ENCODE data around the gene TNIP1. TPM values are rescaled to one million over a fixed set of nuclear protein-coding genes. Genes with fewer than 3 reads are reported as not detected.

Gene TNIP1
- total RNA-seq, 2 donors from 2014 or later = 51.3 to 52.2 TPM

DNA sequence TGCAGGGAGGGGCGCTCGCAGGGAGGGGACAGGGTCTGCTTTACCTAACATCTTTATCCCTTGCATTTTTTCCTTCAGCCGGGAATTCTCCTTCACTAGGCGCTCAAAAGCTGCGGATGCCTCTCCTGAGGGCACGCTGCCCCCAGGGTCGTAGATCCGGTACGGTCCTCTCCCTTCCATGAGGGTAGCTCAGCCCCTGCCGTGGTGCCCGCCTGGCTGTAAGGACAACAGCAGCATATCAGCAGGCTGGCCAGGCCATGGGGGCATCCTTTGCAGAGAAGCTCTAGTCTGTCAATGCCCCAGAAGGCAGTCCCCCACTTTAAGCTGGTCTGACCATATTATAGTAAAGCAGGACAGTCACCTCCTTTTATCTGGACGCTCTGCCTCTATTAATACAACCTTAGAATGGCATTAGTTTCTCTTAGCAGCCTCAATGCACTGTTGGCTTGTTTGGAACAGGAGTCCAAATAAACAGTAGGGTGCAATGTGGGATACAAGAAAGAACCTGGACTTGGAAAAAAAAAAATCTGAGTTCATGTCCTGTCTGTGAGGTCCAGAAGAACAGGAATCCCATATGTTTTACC, 15.8 kb downstream of the TNIP1 start:
- Histone ChIP-seq H3K4me1 (ENCODE audit: control insufficient read depth, insufficient read depth, low read length) (peaks cover 2% of the 10 kb centered on the region), H3K27ac (ENCODE audit: low read depth, low read length) (no peak overlapping the region), H3K36me3 (ENCODE audit: control insufficient read depth, insufficient read depth, low read length) (peaks cover 19% of the 10 kb centered on the region), H3K4me3 (ENCODE audit: low read length) (no peak overlapping the region), H3K27me3 (ENCODE audit: control insufficient read depth, insufficient read depth, low read length, poor library complexity, severe bottlenecking) (no peaks in the 10 kb centered on the region), H3K9ac (ENCODE audit: extremely low read depth, low read length, poor library complexity, severe bottlenecking) (no peak overlapping the region), H3K9me3 (ENCODE audit: control insufficient read depth, low read length) (no peaks in the 10 kb centered on the region)
- H3K27ac Mint-ChIP-seq = no peak overlapping the region
- 95% methylated on average over 9 to 12 of the region's 12 CpGs for WGBS, 2 experiments (ENCODE audit: insufficient coverage in 1 of 2, insufficient read length in 1 of 2)
- peaks cover 37% of the 10 kb centered on the region for H3K36me3 Mint-ChIP-seq (ENCODE audit: low read depth)
- H3K4me1 Mint-ChIP-seq = peaks cover 2% of the 10 kb centered on the region
- DNase-seq = no peak
- peaks cover 3% of the 10 kb centered on the region for H3K9me3 Mint-ChIP-seq
- TF ChIP-seq, protein P1, sequence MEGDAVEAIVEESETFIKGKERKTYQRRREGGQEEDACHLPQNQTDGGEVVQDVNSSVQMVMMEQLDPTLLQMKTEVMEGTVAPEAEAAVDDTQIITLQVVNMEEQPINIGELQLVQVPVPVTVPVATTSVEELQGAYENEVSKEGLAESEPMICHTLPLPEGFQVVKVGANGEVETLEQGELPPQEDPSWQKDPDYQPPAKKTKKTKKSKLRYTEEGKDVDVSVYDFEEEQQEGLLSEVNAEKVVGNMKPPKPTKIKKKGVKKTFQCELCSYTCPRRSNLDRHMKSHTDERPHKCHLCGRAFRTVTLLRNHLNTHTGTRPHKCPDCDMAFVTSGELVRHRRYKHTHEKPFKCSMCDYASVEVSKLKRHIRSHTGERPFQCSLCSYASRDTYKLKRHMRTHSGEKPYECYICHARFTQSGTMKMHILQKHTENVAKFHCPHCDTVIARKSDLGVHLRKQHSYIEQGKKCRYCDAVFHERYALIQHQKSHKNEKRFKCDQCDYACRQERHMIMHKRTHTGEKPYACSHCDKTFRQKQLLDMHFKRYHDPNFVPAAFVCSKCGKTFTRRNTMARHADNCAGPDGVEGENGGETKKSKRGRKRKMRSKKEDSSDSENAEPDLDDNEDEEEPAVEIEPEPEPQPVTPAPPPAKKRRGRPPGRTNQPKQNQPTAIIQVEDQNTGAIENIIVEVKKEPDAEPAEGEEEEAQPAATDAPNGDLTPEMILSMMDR (conservative IDR thresholded peaks at IDR 0.05) = no peak
- no peaks in the 10 kb centered on the region for H3K27me3 Mint-ChIP-seq (ENCODE audit: insufficient read depth)
- no peak overlapping the region for H3K4me3 Mint-ChIP-seq

DNA sequence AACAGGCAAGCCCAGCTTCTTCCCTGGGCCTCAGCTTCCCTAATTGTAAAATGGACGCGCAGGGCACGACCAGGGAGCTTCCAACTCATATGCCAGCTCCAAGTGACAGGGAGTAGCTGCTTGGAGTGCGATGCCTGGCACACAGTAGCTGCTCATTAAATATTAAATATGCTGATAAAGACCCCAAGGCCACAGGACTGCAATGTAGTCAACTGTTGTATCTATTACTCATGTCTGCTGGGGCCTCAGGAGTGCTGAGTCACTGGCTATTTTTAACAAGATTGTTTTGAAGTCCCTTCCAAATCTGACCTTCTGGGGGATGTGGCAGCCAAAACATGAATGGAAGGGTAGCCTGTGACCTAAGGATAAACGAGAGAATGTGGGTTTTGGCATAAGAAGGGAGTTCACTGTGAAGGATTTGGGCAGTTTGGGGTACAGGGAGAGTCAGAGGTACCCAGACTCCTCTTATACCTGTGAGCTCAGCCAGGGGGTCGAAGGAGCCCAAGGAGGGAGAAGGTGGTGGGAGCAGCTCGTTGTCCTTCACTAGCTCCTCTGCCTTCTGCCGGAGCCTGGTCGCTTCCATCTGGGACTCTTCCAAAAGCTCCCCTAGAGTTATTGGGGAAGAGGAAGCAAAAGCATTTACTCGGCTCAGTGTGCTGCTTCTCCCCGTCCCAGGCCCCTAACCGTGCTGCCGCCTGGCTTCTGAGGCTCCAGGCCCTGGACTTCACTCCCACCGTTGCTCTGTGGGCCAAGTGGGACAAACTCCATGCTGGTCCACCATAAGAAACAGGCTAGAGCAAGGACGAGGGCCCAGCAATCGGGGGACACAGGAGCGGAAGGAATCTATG, 17.5 kb downstream of the TNIP1 start:
- H3K27ac Mint-ChIP-seq = peak overlapping the region; percentile 89
- Histone ChIP-seq H3K9me3 (ENCODE audit: control insufficient read depth, low read length) (no peaks in the 10 kb centered on the region), H3K36me3 (ENCODE audit: control insufficient read depth, insufficient read depth, low read length) (peaks cover 27% of the 10 kb centered on the region), H3K27ac (ENCODE audit: low read depth, low read length) (no peak overlapping the region), H3K9ac (ENCODE audit: extremely low read depth, low read length, poor library complexity, severe bottlenecking) (no peak overlapping the region), H3K4me3 (ENCODE audit: low read length) (no peak overlapping the region), H3K4me1 (ENCODE audit: control insufficient read depth, insufficient read depth, low read length) (no peaks in the 10 kb centered on the region), H3K27me3 (ENCODE audit: control insufficient read depth, insufficient read depth, low read length, poor library complexity, severe bottlenecking) (no peaks in the 10 kb centered on the region)
- no peaks in the 10 kb centered on the region for H3K4me1 Mint-ChIP-seq
- H3K36me3 Mint-ChIP-seq (ENCODE audit: low read depth) = peaks cover 39% of the 10 kb centered on the region
- peaks cover 3% of the 10 kb centered on the region for H3K9me3 Mint-ChIP-seq
- H3K27me3 Mint-ChIP-seq (ENCODE audit: insufficient read depth) = no peaks in the 10 kb centered on the region
- TF ChIP-seq, protein P1 (conservative IDR thresholded peaks at IDR 0.05) = no peak
- 92 to 93% methylated on average over 13 to 17 of the region's 17 CpGs for WGBS, 2 experiments (ENCODE audit: insufficient coverage in 1 of 2, insufficient read length in 1 of 2)
- no peak for DNase-seq
- H3K4me3 Mint-ChIP-seq = no peak overlapping the region

DNA sequence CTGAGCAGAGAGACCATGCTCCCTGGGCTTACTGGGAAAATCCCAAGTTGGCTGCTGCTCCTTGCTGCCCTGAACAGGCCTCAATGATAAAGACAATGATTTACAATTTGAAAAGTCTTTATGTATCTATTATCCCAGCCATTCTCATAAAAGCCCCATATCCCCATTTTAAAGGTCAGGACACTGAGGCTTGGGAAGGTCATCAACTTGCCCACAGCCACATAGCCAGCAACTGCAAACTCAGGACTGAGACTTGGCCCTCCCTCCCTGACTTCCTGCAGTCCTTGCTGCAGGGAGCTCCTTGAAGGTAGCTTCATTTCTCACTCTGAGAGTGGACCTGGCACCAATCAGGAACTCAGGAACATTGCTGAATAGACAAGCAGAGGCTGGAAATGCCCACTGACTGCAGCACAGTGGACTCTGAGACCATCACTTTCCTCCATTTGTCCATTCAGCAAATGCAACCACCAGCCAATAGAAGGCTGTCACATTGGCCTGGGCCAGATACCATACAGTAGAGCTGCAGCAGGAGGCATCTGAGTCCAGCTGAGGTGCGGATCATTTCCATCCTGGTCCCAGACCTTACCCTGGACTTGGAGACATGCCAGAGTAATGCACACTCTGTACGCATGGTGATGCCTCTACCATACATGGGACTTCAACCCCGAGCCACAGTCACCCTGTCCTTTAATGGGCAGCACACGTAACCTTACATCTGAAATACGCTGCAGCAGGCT, 18.3 kb downstream of the TNIP1 start:
- Mint-ChIP-seq H3K4me1 (no peaks in the 10 kb centered on the region), H3K9me3 (no peaks in the 10 kb centered on the region), H3K36me3 (ENCODE audit: low read depth) (peaks cover 31% of the 10 kb centered on the region), H3K27me3 (ENCODE audit: insufficient read depth) (no peaks in the 10 kb centered on the region), H3K27ac (no peak overlapping the region), H3K4me3 (no peak overlapping the region)
- H3K4me3 ChIP-seq (ENCODE audit: low read length) = no peak overlapping the region
- TF ChIP-seq, protein P1 (conservative IDR thresholded peaks at IDR 0.05) = no peak
- no peaks in the 10 kb centered on the region for H3K4me1 ChIP-seq (ENCODE audit: control insufficient read depth, insufficient read depth, low read length)
- DNase-seq = no peak
- WGBS, 2 experiments (ENCODE audit: insufficient coverage in 1 of 2, insufficient read length in 1 of 2) = 97 to 100% methylated on average over 1 to 5 of the region's 5 CpGs
- no peak overlapping the region for H3K27ac ChIP-seq (ENCODE audit: low read depth, low read length)
- H3K9ac ChIP-seq (ENCODE audit: extremely low read depth, low read length, poor library complexity, severe bottlenecking) = no peak overlapping the region
- no peaks in the 10 kb centered on the region for H3K9me3 ChIP-seq (ENCODE audit: control insufficient read depth, low read length)
- no peaks in the 10 kb centered on the region for H3K27me3 ChIP-seq (ENCODE audit: control insufficient read depth, insufficient read depth, low read length, poor library complexity, severe bottlenecking)
- H3K36me3 ChIP-seq (ENCODE audit: control insufficient read depth, insufficient read depth, low read length) = peaks cover 27% of the 10 kb centered on the region

All from endodermal cell (in vitro differentiated cells).